GM04504 (cell line): ENCODE results near the gene SPTSSA.
"Not testable (repeated sequence)": the region's sequence is repeated elsewhere in the genome, so short reads cannot be mapped to it uniquely, and the experiment has no call there.

Source experiments
- DNase-seq: peaks from one replicate; pipeline ENCODE4 v3.0.0-alpha.2; 2012; ENCODE audit warnings: low read depth

The SPTSSA gene

DNA sequence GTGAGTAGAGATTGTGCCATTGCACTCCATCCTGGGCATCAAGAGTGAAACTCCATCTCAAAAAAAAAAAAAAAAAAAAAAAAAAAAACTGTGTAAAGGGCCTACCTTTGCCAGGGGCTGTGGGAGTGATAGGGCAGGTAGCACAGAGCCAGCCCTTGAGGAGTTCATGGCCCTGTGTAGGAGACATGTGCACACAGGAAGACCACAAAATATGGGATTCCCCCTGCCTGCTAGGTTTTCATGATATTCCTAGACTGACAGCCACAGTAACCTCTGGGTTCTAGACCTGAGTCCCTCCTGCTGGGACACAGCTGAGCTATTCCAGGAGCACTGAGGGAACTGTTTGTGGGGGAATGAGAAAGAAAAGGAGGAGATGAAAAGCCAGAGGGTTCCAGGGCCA, 8.3 kb upstream of the SPTSSA start:
- no peak for DNase-seq

DNA sequence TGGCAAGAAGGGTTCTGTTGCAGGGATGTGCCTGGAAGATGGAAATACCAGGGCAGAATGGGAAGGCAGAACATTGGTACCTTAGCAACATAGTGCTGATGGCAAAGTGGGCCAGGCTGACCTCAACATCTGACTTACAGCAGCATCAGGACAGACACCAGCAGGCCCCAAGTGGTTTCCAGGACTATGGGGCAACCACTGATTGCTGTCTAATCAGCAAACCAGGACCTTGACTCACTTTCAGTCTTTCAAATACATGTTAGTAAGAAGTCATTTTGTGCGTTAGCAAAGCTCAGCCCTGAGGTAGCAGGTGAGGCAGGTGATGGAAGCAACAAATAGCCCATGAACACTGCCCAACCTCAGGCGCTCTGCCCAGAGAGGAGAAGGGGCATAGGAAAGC, 4.7 kb upstream of the SPTSSA start:
- no peak for DNase-seq

DNA sequence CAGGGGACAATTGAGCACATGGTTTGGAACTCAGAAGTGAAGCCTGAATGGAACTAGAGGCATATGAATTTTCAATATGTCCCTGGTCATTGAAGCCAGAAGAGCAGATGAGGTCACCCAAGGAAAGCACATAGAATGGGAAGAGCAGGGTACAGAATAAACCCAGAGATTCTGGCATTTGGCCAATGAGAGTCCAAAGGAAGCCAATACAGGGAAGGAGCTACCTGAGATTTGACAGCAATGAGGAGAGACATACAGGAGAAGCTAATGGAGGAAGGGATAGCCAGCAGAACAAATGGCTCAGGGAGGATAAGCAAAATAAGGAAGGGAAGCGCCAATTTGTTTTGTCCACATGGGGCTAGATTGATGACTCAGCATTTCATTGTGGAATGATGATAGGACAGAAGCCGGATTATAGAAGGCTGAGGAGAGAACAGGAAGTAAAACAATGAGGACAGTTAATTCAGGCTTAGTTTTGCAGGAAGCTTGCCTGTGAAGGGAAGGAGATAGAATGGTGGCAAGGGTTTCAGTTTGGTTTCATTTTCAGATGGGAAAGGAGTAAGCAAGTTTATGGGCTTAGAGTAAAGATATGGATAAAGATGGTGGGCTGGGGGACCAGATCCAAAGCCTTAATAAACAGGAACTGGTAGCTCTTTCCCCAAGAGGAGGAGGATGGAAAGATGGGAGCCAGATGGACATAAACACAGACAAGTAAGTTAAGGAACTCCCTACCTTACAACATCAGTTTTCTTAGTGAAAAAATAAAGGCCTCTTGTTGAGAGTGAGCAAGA, 3.2 kb upstream of the SPTSSA start:
- no peak for DNase-seq

DNA sequence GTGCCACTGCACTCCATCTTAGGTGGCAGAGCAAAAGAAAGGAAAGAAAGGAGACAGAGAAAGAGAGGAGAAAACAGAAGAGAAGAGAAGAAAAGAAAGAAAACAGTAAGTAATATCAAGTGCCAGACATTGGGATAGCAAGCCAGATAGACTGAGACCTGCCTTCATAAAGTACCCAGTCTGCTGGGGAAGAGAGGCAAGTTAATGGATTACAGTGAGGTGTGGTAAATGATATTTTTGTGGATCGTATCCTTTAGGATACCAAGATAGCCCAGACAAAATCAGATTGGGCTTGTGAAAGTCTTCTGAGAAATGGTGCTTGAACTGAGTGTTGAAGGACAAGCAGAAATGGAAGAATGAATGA, 1.5 kb upstream of the SPTSSA start:
- DNase-seq: no peak

DNA sequence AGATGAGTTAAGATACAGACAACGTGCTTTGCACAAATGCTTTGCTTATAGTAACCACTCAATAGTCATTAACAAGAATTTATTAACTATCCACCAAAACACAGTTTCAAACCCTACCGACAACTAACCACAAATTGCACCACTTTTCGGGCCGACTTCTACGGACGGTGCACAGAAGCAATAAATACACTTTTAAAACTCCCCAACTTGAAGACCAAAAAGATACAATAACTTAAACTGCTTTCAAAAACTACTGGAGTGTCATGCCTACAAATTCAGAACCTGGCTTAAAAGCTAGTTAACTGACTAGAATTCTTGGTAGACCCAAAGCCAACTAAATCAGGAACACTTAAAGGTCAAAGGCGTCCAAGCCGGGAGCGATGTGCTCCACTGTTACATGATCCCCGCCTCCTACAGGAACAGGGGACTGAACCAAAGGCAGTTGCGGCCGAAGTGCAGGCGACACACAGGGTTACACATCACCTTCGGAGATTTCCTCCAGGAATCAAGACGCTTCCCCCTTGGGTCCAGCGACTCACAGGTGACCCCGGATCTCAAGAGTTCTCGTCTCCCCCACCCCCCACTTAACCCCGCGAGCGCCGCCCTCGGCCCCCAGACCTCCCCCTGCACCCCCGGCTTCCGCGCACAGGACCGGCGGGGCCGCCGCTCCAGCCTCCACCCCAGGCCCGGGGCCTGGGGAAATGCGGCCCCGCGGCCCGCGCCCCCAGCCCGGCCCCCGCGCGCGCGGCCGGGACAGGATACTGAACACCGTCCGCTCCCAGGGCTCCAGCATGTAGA, 507 bp downstream of the SPTSSA start:
- DNase-seq: no peak

DNA sequence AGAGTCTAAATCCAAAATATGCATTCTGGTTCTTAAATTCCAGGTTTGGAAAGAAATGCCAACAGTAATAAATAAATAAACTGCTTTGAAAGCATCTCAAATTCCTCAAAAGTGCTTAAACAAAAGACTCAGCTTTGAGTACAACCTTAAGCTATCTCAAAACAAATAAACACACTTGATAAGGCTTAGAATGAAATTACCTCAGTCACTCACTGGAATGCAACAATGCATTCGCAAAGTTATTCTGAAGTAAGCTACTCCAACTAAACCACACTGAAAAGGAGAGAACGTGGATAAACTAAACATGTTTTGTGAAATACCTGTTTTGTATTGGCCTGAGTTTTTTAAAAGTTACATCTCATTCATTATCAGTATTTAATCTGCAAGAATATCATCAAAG, 1.2 kb downstream of the SPTSSA start:
- DNase-seq: no peak

DNA sequence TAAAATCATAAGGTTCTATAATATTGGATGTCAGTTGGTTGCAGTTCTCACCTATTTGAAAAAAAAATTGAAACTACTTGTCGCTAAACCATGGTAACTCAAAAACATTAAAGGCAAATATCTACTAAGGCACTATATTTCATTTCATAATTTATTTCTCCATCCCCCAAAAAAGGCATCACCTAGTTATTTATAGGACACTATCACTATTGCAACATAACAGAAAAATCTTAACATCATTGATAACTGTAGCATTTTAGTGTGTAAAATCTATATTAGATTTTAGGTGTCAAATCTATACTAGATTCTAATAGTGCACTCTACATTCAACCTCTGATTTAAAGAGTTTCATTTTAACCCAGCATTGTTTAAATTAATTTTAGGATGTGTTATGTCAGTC, 1.7 kb downstream of the SPTSSA start:
- DNase-seq: no peak

DNA sequence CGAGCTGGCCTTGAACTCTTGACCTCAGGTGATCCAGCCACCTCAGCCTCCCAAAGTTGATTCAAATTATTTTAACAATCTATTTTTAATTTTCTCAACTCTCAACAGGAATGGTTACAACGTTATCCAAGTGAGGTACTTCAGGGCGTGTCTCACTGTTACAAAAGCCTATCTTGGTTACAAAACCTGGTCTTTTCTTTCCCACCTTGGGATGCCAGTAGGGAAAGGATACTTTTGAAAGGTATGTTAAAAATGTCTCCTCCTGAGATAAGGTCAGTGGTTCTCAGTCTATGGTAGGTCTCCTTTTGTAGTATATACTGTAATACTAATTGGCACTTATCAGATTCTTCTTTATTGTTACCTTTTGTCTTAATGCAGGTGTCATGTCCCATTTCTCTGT, 4.9 kb downstream of the SPTSSA start:
- no peak for DNase-seq

DNA sequence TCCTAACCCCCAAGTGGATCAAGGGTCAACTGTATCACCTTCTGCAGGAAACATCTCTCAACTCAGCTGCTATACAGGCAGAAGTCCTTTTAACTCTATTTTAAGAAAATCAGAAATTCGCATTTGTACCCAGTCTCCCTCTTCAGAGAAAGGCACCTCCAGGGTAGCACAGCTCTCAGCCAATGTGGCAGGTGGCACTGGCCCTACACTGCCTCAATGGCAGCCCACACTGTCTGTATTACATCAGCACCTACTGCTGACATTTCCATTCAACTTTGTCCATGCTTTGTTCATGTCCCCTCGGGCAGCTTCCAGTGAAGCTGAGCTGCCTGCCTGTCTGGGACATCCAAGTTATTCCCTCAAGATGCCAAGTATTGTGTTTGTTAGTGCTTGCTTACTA, 8.8 kb downstream of the SPTSSA start:
- DNase-seq: no peak

DNA sequence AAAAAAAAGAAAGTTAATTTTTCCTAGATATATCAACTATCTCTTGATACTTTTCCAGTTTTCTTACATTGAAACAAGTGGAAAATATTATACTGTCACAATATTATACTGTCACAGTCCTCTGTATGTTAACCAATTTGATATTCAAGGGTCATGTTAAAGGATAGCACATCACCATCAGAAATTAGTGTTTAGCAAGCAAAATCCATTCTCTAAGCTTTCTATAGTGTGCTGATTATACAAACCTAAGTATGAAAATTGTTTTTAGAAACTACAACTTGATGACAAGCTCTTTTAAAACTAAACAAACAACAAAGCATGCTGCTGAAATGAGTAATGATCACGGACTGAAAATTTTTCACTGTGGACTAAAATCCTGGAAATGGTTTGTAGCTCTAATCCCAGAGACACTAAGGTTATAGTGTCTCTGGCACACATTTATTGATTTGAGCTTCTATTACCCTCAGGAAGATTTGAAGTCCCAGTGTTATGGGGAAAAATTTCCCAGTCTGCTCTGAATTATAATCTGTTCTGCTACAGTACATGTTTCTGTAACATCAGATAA, 9.7 kb downstream of the SPTSSA start:
- no peak for DNase-seq

DNA sequence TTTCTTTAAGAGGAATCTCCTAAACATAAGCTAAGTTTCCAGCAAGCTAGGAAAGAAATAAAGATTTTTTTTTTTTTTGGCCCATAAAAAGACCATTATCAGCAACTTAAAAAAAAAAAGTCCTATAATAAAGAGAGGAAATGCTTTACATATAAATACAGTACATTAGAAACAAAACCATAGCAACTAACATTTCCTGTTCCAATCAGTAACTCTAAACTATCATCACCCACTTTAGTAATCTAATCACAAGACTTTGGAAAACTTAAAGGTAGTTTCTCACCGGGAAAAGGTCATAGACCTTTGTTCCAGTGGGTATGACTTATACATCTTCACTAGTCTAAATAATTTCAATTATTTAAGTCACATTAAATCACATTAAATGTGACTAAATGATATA, 11.1 kb downstream of the SPTSSA start:
- no peak for DNase-seq

DNA sequence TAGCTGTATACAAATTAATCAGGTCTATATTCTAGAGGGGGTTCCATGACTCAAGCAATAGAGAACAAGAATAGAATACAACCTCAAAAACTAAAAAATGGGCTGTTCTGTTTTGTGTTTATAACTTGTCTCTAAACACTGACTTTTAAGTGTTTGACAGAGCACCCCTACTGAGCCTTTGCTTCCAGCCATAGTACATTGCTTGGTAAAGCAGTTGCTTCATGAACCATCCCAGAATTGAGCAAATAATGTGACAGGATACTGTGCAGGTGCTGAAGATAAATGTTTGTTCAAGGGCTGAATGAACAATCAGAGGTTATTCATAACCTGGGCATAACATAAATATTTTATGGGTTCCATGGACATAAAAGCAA, 11.5 kb downstream of the SPTSSA start:
- DNase-seq: no peak

DNA sequence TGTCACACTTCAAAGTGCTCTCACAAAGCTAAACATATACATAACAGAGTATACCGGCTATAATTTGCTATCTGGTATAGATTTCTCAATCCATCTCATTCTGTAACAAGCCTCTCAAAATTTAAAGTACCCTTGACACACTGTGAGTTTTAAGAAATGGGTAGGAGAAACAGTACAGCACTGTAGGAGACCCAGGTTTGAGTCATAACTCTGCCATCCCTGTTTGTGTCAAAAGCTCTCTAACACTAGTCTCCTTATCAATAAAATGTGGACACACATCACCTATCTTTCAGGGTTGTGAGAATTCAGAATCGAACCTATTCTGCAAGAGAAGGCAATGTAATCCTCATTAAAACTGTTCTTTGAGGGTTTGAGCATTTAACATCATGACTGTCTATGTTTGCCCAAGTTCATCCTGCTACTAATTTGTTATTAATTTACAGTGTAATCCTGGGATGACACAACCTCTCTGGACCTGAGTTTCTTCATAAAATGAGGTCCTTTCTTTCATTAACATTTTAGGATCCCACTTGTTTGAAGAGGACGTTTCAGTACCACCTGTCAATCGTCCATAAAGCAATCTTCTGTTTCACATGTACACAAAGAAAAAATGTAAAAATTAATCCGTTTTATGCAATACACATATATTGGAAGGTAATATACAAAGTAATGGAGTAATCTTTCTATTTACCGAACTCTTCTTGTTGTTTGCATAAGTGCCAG, 12.1 kb downstream of the SPTSSA start:
- DNase-seq: no peak

DNA sequence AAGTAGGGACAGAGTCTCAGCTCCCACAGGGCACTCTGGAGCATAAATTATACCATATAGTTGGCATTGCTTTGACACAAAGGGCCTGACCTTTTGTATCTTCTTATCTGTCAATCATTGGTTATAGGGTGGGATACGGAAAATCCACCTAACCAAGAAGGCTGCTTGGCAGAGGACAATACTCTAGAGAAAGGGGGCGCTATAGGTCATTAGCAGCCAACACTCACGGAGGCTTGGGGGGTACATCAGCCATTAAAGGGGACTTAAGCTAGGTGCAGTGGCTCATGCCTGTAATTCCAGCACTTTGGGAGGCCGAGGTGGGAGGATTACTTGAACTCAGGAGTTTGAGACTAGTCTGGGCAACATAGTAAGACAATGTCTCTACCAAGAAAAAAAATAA, 22.9 kb downstream of the SPTSSA start:
- DNase-seq: no peak

DNA sequence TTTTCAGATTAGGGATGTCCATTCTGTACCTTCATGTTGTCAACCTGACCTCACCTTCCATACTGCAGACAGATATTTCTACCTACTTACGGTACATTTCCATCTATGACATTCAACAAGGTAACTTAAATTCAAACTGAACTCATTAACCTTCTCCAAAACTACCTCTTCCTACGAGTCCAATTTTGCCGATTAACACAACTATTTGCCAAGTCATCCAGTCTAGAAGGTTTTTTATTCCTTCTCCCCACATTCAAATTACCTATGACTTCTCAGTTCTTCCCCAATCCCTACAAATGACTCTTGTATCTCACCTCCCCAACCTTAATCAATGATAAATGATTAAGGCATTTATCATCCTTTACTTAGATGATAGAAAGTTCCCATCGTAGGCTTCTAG, 23.6 kb downstream of the SPTSSA start:
- no peak for DNase-seq

DNA sequence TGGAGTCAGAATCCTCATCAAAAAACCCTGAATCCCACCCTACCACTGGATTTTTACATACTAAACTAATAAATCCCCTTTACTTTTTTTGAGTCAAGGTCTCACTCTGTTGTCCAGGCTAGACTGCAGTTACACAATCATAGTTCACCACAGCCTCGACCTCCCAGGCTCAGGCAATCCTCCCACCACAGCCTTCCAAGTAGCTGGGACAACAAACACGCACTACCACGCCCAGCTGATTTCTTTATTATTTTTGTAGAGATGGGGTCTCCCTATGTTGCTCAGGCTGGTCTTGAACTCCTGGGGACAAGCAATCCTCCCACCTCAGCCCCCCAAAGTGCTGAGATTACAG, 24.3 kb downstream of the SPTSSA start:
- no peak for DNase-seq

DNA sequence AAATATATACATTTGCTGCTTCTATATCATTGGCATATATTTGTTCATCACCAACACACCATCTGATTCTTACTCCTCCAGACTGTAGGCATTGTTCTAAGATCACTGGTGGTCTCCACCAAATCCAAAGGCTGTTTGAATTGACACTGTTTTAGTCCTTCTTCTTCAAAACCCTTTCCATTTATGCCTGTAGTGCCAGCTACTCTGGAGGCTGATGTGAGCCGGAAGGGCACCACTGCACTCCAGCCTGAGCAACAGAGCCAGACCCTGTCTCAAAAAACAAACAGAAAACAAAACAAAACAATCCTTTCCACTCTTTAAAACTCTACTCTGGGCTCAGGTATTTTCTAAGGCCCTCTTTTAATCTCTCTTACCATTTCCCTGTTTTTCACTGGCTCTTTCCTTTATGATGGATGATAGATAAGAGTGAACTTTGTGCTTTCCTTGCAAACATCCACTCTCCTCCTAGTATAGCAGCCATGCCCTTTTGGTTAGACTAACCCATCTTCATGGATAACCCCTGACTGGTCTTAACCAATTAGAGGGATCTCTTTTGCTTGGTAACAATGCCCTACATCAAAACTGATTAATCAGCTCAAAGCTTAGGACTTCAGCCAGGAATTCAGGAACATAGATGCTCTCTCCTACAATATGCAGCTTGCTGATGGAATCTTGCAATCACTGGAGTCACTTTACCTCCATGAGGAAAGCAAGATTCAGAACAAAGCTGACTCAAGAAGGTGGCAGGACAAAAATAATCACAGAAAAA, 24.9 kb downstream of the SPTSSA start:
- no peak for DNase-seq

DNA sequence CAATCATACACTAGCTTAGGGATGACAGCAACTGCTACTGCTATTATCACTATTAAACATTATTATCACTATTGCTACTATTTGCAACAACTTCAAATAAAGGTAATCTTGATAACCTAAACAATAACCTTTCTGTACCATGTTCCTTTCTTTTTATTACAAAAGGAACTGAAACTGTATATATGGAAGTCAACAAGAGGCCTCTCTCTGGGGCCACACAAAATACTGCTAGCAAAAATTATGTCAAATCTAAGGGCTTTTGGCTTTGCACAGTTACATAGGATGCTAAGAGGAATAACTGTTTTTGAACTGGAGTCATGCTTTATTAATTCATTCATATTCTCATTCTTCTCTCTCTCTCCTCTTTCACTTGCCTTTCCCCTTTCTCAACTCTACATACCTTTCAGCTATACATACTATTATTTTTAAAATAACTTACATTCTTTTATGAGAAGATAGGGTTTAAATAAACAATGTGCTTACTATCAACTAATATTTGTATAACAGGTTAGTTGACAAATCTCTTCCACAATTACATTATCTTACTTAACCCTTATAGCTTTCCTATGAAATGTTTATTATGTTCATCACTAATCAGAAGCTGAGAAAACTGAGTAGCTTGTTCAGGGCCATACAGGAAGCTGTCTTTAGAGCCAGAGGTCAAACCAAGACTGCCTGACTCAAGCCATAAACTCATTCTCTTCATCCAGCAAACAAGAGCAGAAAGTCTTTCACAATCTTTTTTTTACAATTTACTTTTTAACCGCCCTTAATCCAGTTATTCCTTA, 25.7 kb downstream of the SPTSSA start:
- peak; percentile 16 for DNase-seq

DNA sequence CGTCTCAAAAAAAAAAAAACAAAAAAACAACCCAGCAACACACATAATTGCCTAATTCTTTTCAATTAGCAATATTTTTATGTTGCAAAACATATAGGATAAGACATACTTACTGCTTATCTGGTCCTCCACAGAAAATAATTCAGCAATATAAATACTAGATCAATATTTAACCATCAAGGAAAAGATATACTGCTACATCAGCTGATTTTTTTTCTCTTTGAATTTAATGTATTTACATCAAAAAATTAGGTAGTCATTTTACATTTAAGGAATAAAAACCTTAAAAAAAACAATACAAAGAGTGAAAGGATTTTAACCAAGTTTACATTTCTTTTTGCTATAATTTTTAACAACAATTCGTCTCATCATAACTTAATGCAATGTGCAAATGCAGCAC, 28.1 kb downstream of the SPTSSA start:
- DNase-seq: no peak

DNA sequence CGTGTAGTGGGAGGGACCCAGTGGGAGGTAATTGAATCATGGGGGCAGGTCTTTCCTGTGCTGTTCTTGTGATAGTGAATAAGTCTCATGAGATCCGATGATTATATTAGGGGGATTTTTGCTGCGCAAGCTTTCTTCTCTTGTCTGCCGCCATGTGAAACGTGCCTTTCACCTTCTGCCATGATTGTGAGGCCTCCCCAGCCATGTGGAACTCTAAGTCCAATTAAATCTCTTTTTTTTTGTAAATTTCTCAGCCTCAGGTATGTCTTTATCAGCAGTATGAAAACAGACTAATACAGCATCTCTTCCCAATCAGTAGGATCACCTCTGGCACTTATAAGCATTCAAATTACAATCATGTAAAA, 34.0 kb downstream of the SPTSSA start:
- not testable (repeated sequence) for DNase-seq
